Measurements from ENCODE around the gene PRM1. TPM values are rescaled to one million over a fixed set of nuclear protein-coding genes. Genes with fewer than 3 reads are reported as not detected.

The PRM1 gene
- total and polyA plus RNA-seq, 11 donors = not detected

DNA sequence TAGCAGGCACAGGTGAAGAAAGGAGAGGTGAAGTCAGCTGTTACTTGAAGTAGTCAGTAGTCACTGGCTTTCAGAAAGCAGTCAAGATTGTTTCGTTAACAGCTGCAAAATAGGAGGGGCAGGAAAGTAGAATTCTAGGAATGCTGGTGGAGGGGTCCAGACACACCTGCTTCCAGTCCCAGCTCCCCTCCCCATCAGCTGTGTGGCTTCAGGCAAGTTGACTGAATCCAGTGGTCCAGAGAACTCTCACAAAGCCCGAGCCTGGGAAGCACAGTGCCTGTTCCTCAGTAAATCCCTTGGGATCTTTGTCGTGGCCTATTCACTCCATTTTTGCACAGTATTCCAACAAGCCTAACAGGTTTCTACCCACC lies 20.5 kb downstream of the PRM1 start:
- DNase-seq = peak in 1 of 5 donors; percentile 15
- ATAC-seq = no peak
- 64 to 83% (median 68%) methylated on average over 3 of the region's 3 CpGs for WGBS, 4 donors
- Histone ChIP-seq H3K4me3 (no peak overlapping the region), H3K4me1 (peaks cover 0 to 30% (median 22%) of the 10 kb centered on the region in 12 donors), H3K36me3 (no peaks in the 10 kb centered on the region), H3K9me3 (no peaks in the 10 kb centered on the region), H3K27me3 (no peaks in the 10 kb centered on the region), H3K27ac (no peak overlapping the region)
- TF ChIP-seq, protein P1, sequence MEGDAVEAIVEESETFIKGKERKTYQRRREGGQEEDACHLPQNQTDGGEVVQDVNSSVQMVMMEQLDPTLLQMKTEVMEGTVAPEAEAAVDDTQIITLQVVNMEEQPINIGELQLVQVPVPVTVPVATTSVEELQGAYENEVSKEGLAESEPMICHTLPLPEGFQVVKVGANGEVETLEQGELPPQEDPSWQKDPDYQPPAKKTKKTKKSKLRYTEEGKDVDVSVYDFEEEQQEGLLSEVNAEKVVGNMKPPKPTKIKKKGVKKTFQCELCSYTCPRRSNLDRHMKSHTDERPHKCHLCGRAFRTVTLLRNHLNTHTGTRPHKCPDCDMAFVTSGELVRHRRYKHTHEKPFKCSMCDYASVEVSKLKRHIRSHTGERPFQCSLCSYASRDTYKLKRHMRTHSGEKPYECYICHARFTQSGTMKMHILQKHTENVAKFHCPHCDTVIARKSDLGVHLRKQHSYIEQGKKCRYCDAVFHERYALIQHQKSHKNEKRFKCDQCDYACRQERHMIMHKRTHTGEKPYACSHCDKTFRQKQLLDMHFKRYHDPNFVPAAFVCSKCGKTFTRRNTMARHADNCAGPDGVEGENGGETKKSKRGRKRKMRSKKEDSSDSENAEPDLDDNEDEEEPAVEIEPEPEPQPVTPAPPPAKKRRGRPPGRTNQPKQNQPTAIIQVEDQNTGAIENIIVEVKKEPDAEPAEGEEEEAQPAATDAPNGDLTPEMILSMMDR (IDR thresholded peaks at IDR 0.05) = no peak
- no peak for TF ChIP-seq POLR2A (IDR thresholded peaks at IDR 0.05)
- intact Hi-C loops (cut with DNase I) = loop anchor here in 2 of 10 donors (5.0 kb wide), 2 partner anchors 37 to 87 kb away; partner anchors contain the start of gene RMI2 (in 1 of the 2)

DNA sequence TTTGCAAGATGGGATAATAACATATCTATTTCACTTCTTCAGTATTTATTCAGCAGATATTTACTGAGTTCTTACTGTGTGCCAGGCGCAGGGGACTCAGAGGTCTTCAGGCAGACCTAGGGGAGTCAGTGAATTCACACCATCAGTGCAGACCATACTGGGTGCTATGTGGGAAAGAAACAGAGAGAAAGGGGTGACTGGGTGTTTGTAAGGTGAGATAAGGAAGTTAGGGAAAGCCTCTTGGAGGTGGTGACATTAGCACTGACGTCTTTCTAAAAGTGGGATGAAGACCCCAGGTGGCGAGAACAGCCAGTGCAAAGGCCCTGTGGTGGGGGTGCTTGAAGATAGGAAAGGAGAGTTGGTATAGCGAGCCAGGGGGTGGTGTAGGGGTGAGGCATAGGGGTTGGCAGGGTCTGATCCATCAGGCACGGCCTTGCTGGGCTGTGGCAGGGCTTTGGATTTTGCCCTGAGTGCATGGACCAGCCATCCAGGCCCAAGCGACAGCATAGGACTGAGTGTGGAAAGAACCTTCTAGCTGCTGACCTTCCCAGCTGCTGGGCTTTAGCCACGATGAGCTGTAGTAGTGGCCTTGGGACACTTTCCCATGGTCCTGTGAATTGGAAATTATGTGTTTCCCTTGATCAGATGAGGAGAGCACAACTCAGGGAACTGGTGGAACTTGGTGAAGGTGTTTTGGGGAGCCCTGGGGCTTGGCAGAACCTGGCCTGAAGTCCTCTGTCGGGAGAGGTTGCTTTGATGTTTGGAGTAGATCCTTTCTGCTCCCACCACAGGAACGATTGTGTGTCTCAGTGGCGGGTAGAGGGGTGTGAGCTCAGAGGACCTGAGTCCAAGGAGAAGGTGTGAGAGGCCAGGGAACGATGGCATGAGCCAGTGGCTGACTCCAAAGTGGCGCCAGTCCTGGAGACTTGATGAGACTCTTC lies 21.2 kb downstream of the PRM1 start:
- Histone ChIP-seq H3K27me3 (no peaks in the 10 kb centered on the region), H3K4me1 (peaks cover 0 to 32% (median 26%) of the 10 kb centered on the region in 12 donors), H3K9me3 (no peaks in the 10 kb centered on the region), H3K27ac (peak overlapping the region in 7 of 12 donors; percentile 22 to 69 (median 54)), H3K36me3 (peaks cover 0 to 3% (median 0%) of the 10 kb centered on the region in 9 donors), H3K4me3 (no peak overlapping the region)
- TF ChIP-seq POLR2A (IDR thresholded peaks at IDR 0.05) = no peak
- TF ChIP-seq, protein P1 (IDR thresholded peaks at IDR 0.05) = no peak
- DNase-seq = peak in 1 of 5 donors; percentile 30
- ATAC-seq = no peak
- intact Hi-C loops (cut with DNase I) = loop anchor here in 8 of 10 donors (2.0 to 10.0 kb wide), 15 partner anchors 37 to 515 kb away; partner anchors contain the start of genes NUBP1 (in 1 of the 8) and RMI2 (in 1 of the 8)
- WGBS, 4 donors = 91 to 95% (median 93%) methylated on average over 11 to 12 of the region's 12 CpGs

- H3K4me1 ChIP-seq = peaks cover 0 to 43% (median 35%) of the 10 kb centered on the region in 12 donors
- H3K9me3 ChIP-seq = no peaks in the 10 kb centered on the region
- no peaks in the 10 kb centered on the region for H3K27me3 ChIP-seq
- peak in 2 of 4 donors; percentile 16 to 23 for ATAC-seq
- H3K27ac ChIP-seq = peak overlapping the region in 9 of 12 donors; percentile 8 to 69 (median 53)
- peak overlapping the region in 7 of 12 donors; percentile 0 to 37 (median 26) for H3K4me3 ChIP-seq
- intact Hi-C loops (cut with DNase I) = loop anchor here in 8 of 10 donors (2.0 to 10.0 kb wide), 14 partner anchors 37 to 514 kb away; partner anchors contain the start of gene NUBP1 (in 1 of the 8)
- 32 to 40% (median 36%) methylated on average over 12 to 15 of the region's 15 CpGs for WGBS, 4 donors
- DNase-seq = peak; percentile 52 to 84 (median 66)
- no peak for TF ChIP-seq POLR2A (IDR thresholded peaks at IDR 0.05)
- TF ChIP-seq, protein P1 (IDR thresholded peaks at IDR 0.05) = no peak
- peaks cover 0 to 14% (median 0%) of the 10 kb centered on the region in 9 donors for H3K36me3 ChIP-seq
These were observed 22.3 kb downstream of the PRM1 start for GRCh38 chr16:11258553-11259492.
